ENCODE results near the gene ZDHHC16.

- TF ChIP-seq EZH2 (IDR thresholded peaks at IDR 0.05) (no peak), CTCF (IDR thresholded peaks at IDR 0.05) (no peak), EZH2phosphoT487 (IDR thresholded peaks at IDR 0.05) (no peak)
These were observed 36.4 kb downstream of the ZDHHC16 start for GRCh38 chr10:97482381-97482780.
